Fibroblast of villous mesenchyme (primary cell): ENCODE measurements around the gene ZBTB48. TPM values are rescaled to one million over a fixed set of nuclear protein-coding genes. Genes with fewer than 3 reads are reported as not detected.

Source experiments
- DNase-seq: peaks from one replicate; pipeline ENCODE4 v3.0.0-alpha.2; 2010; ENCODE audit warnings: low read depth
- H3K4me3 ChIP-seq: 2 replicates; pipeline ENCODE4 v1.5.1; 2011; ENCODE audit warnings: low read depth, mild to moderate bottlenecking, low read length
- CTCF ChIP-seq: IDR thresholded peaks from 2 replicates; pipeline ENCODE4 v1.5.1; 2012; ENCODE audit warnings: low read depth, mild to moderate bottlenecking, low read length; ENCODE audit not compliant: insufficient read depth
- total RNA-seq: library from RNA; depleted of rRNA; stranded (reverse); fragments of >200 nt; gene quantifications from 2 replicates; pipeline ENCODE4 v1.2.3, GENCODE V29; 2012

The ZBTB48 gene
- total RNA-seq, 1 donor = 10.8 TPM

- peak overlapping the region; percentile 73 for H3K4me3 ChIP-seq
- DNase-seq = peak; percentile 42
- no peak for TF ChIP-seq CTCF
Measured at GRCh38 chr1:6614019-6614928, 34.5 kb downstream of the ZBTB48 start.

GRCh38 chr1:6614929-6615785, 35.4 kb downstream of the ZBTB48 start:
- DNase-seq = no peak
- peak overlapping the region; percentile 73 for H3K4me3 ChIP-seq
- TF ChIP-seq CTCF = no peak

- DNase-seq = no peak
- H3K4me3 ChIP-seq = no peak overlapping the region
- no peak for TF ChIP-seq CTCF
Measured at GRCh38 chr1:6619045-6619444, 39.3 kb downstream of the ZBTB48 start.

- TF ChIP-seq CTCF = no peak
- DNase-seq = no peak
Measured at GRCh38 chr1:6621429-6622391, 41.9 kb downstream of the ZBTB48 start.

GRCh38 chr1:6622396-6623152, 42.8 kb downstream of the ZBTB48 start:
- no peak overlapping the region for H3K4me3 ChIP-seq
- DNase-seq = no peak
- TF ChIP-seq CTCF = no peak

More at GRCh38 chr1:6621429-6622391, 41.9 kb downstream of the ZBTB48 start:
- H3K4me3 ChIP-seq = no peak overlapping the region
